HepG2 (cell line): Measurements from ENCODE around the gene PAQR5. TPM values are rescaled to one million over a fixed set of nuclear protein-coding genes. Genes with fewer than 3 reads are reported as not detected.

Experiments
- EED ChIP-seq: sonication (generic); formaldehyde crosslinking; IDR thresholded peaks from 2 replicates; pipeline ENCODE4 v1.5.0; 2020; ENCODE audit warnings: mild to moderate bottlenecking, missing genetic modification reagents
- GLI4 ChIP-seq: sonication (generic); formaldehyde crosslinking; IDR thresholded peaks from 2 replicates; pipeline ENCODE4 v1.5.1; 2020; ENCODE audit warnings: missing genetic modification reagents, mild to moderate bottlenecking, moderate library complexity, borderline replicate concordance
- PATZ1 ChIP-seq: sonication (generic); formaldehyde crosslinking; IDR thresholded peaks from 2 replicates; pipeline ENCODE4 v1.4.0; 2020; ENCODE audit warnings: missing genetic modification reagents
- PITX1 ChIP-seq: sonication (generic); formaldehyde crosslinking; IDR thresholded peaks from 2 replicates; pipeline ENCODE4 v1.5.1; 2020; ENCODE audit warnings: mild to moderate bottlenecking, missing genetic modification reagents
- RFX3 ChIP-seq: IDR thresholded peaks from 2 replicates; pipeline ENCODE4 v1.6.1; 2016; ENCODE audit warnings: missing biosample characterization, missing genetic modification reagents
- RFXANK ChIP-seq: IDR thresholded peaks from 2 replicates; pipeline ENCODE4 v1.6.1; 2016
- SOX6 ChIP-seq, 2 experiments: fragments of 450-650 bp in 1 of 2; sonication (generic) in 1 of 2; formaldehyde crosslinking in 1 of 2; IDR thresholded peaks; 2 replicates each; pipeline versions ENCODE4 v1.4.0 to v1.6.1; 2017 to 2020; ENCODE audit warnings: antibody characterized with exemption in 1 of 2, mild to moderate bottlenecking in 1 of 2, missing genetic modification reagents in 1 of 2
- TEF ChIP-seq: sonication (generic); formaldehyde crosslinking; IDR thresholded peaks from 2 replicates; pipeline ENCODE4 v1.5.0; 2020; ENCODE audit warnings: missing genetic modification reagents
- ZBTB33 ChIP-seq: sonication (generic); formaldehyde crosslinking; IDR thresholded peaks from 2 replicates; pipeline ENCODE4 v1.4.0; 2020; ENCODE audit warnings: missing genetic modification reagents
- ZFP90 ChIP-seq: sonication (generic); formaldehyde crosslinking; IDR thresholded peaks from 2 replicates; pipeline ENCODE4 v1.8.0; 2022; ENCODE audit warnings: missing genetic modification reagents, mild to moderate bottlenecking, inconsistent platforms, borderline replicate concordance
- ZFX ChIP-seq: sonication (generic); formaldehyde crosslinking; IDR thresholded peaks from 2 replicates; pipeline ENCODE4 v1.4.0; 2020; ENCODE audit warnings: mild to moderate bottlenecking, low read depth, missing genetic modification reagents, moderate library complexity
- ZHX2 ChIP-seq, 2 experiments: sonication (generic) in 1 of 2; formaldehyde crosslinking in 1 of 2; IDR thresholded peaks; 2 replicates each; pipeline versions ENCODE4 v1.6.1 to v1.9.0; 2014 to 2022; ENCODE audit warnings: antibody characterized with exemption in 1 of 2, borderline replicate concordance in 1 of 2, inconsistent platforms in 1 of 2, low read depth in 1 of 2, missing genetic modification reagents in 1 of 2
- ZNF207 ChIP-seq: fragments of 450-650 bp; IDR thresholded peaks from 2 replicates; pipeline ENCODE4 v1.6.1; 2016; ENCODE audit warnings: antibody characterized with exemption, borderline replicate concordance
- ZNF3 ChIP-seq: IDR thresholded peaks from 2 replicates; pipeline ENCODE4 v1.7.0; 2017; ENCODE audit warnings: inconsistent platforms
- ZNF556 ChIP-seq: sonication (generic); formaldehyde crosslinking; IDR thresholded peaks from 2 replicates; pipeline ENCODE4 v1.4.0; 2020; ENCODE audit warnings: mild to moderate bottlenecking, missing genetic modification reagents, borderline replicate concordance
- ZNF563 ChIP-seq: sonication (generic); formaldehyde crosslinking; IDR thresholded peaks from 2 replicates; pipeline ENCODE4 v1.8.0; 2022; ENCODE audit warnings: mild to moderate bottlenecking, moderate library complexity, missing genetic modification reagents
- ZNF564 ChIP-seq: sonication (generic); formaldehyde crosslinking; IDR thresholded peaks from 2 replicates; pipeline ENCODE4 v1.8.1; 2023; ENCODE audit warnings: mild to moderate bottlenecking, missing genetic modification reagents
- ZNF580 ChIP-seq: IDR thresholded peaks from 2 replicates; pipeline ENCODE4 v1.6.1; 2016; ENCODE audit warnings: low read depth, borderline replicate concordance
- polyA plus RNA-seq, 8 experiments: library from polyadenylated mRNA; depleted of rRNA in 3 of 8; stranded (reverse) in 7 of 8; unstranded in 1 of 8; fragments of >200 nt; fragmentation: Illumina TruSeq in 4 of 8; extraction: Trizol in 4 of 8; gene quantifications; 2 replicates each; pipeline versions ENCODE4 v1.2.1 to v1.2.3, GENCODE V29; 2011 to 2016; ENCODE audit warnings: low read depth in 4 of 8, missing spikeins in 1 of 8, mixed read lengths in 1 of 8; ENCODE audit not compliant: insufficient read depth in 1 of 8
- total RNA-seq, 5 experiments: library from RNA; depleted of rRNA; stranded (reverse); fragments of >200 nt; fragmentation: Illumina TruSeq; extraction: Trizol; gene quantifications; 2 replicates each; pipeline ENCODE4 v1.2.3, GENCODE V29; 2016; ENCODE audit warnings: low read depth in 1 of 5

PAQR5 gene
- total and polyA plus RNA-seq, 2 of the 13 experiments (the other 11 are each of a cell fraction or from before 2014, with no cell fraction given): 0.53 to 1.3 TPM

GRCh38 chr15:69305204-69305931, 6.7 kb downstream of the PAQR5 start (continued):
- no peak for TF ChIP-seq ZHX2 (IDR thresholded peaks at IDR 0.05; ENCODE audit: low read depth)
- no peak for TF ChIP-seq ZHX2 (CRISPR knock-in tag; IDR thresholded peaks at IDR 0.05; ENCODE audit: borderline replicate concordance)
- TF ChIP-seq ZNF3 (CRISPR knock-in tag): peak; percentile 94
- TF ChIP-seq ZNF556 (CRISPR knock-in tag): no peak
- peak; percentile 33; the same call in 1 of the 2 replicates for TF ChIP-seq ZFX (CRISPR knock-in tag)
- no peak for TF ChIP-seq ZNF563 (CRISPR knock-in tag)
- TF ChIP-seq RFXANK (CRISPR knock-in tag): no peak
- TF ChIP-seq EED (CRISPR knock-in tag): no peak
- no peak for TF ChIP-seq GLI4
- no peak for TF ChIP-seq ZFP90 (CRISPR knock-in tag)
- no peak for TF ChIP-seq ZBTB33
- TF ChIP-seq PITX1: no peak
- TF ChIP-seq SOX6 (IDR thresholded peaks at IDR 0.05): no peak
- peak; percentile 40; the same call in 1 of the 2 replicates for TF ChIP-seq SOX6 (CRISPR knock-in tag; IDR thresholded peaks at IDR 0.05)
- no peak for TF ChIP-seq ZNF207
- no peak for TF ChIP-seq RFX3 (CRISPR knock-in tag)
- no peak for TF ChIP-seq TEF (CRISPR knock-in tag)
- TF ChIP-seq ZNF564 (CRISPR knock-in tag): no peak
- peak; percentile 71 for TF ChIP-seq PATZ1
- TF ChIP-seq ZNF580 (CRISPR knock-in tag): no peak; the same call in 1 of the 2 replicates
